ENCODE data around the gene RFPL3.
"Not testable (repeated sequence)": the region's sequence is repeated elsewhere in the genome, so short reads cannot be mapped to it uniquely, and the experiment has no call there.

Gene RFPL3

GRCh38 chr22:32357567-32357966 lies at the start of gene RFPL3:
Gene RFPL3 (plus strand): TSS chr22:32357867. CDS start chr22:32358072, 205 bp downstream.
- not testable (repeated sequence) for DNase-seq

- DNase-seq = no peak
Observed at GRCh38 chr22:32308191-32308590, 49.5 kb upstream of the RFPL3 start.

GRCh38 chr22:32308934-32309333 lies 48.7 kb upstream of the RFPL3 start:
- no peak for DNase-seq

- no peak for DNase-seq
Observed at GRCh38 chr22:32309585-32310251, 47.9 kb upstream of the RFPL3 start.

- no peak for DNase-seq
Observed at GRCh38 chr22:32310777-32311176, 46.9 kb upstream of the RFPL3 start.

GRCh38 chr22:32311551-32312071 lies 46.1 kb upstream of the RFPL3 start:
- no peak for DNase-seq

- no peak for DNase-seq
Observed at GRCh38 chr22:32312748-32313147, 44.9 kb upstream of the RFPL3 start.

GRCh38 chr22:32313532-32313931 lies 44.1 kb upstream of the RFPL3 start:
- no peak for DNase-seq

GRCh38 chr22:32317524-32317923 lies 40.1 kb upstream of the RFPL3 start:
- DNase-seq = no peak

- no peak for DNase-seq
Observed at GRCh38 chr22:32318361-32318760, 39.3 kb upstream of the RFPL3 start.

GRCh38 chr22:32319861-32320406 lies 37.7 kb upstream of the RFPL3 start:
- DNase-seq = no peak

- no peak for DNase-seq
Observed at GRCh38 chr22:32322986-32323385, 34.7 kb upstream of the RFPL3 start.

GRCh38 chr22:32323513-32324164 lies 34.0 kb upstream of the RFPL3 start:
- DNase-seq = no peak

- no peak for DNase-seq
Observed at GRCh38 chr22:32324505-32325415, 32.9 kb upstream of the RFPL3 start.

- DNase-seq = no peak
Observed at GRCh38 chr22:32325416-32325801, 32.3 kb upstream of the RFPL3 start.

- DNase-seq = no peak
Observed at GRCh38 chr22:32325811-32326237, 31.8 kb upstream of the RFPL3 start.

- no peak for DNase-seq
Observed at GRCh38 chr22:32326647-32327046, 31.0 kb upstream of the RFPL3 start.

GRCh38 chr22:32327066-32327465 lies 30.6 kb upstream of the RFPL3 start:
- no peak for DNase-seq

GRCh38 chr22:32327596-32328171 lies 30.0 kb upstream of the RFPL3 start:
- DNase-seq = no peak

- DNase-seq = no peak
Observed at GRCh38 chr22:32328306-32329201, 29.1 kb upstream of the RFPL3 start.

GRCh38 chr22:32329202-32329645 lies 28.4 kb upstream of the RFPL3 start:
- DNase-seq = no peak

Measured in NK-92 treated with Interleukin-12 subunit alpha and Interleukin-12 subunit beta, amount 100 ng/mL, for 24 hours (cell line).